ENCODE results near the gene MYO15A.

The MYO15A gene

DNA sequence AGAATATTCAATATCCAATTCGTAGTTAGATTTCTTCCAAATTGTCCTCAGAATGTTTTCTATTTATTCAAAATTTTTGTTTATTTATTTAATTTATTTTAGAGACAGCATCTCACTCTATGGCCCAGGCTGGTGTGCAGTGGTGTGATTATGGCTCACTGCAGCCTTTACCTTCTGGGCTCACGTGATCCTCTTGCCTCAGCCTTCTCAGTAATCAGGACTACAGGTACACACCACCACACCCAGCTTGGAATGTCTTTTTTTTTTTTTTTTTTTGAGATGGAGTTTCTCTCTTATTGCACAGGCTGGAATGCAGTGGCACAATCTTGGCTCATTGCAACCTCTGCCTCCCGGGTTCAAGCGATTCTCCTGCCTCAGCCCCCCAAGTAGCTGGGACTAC lies 24.3 kb upstream of the MYO15A start:
- peaks cover 3% of the 10 kb centered on the region for H3K27me3 Mint-ChIP-seq (ENCODE audit: low read depth)
- no peak overlapping the region for H3K27ac Mint-ChIP-seq
- H3K4me3 Mint-ChIP-seq = no peak overlapping the region
- no peaks in the 10 kb centered on the region for H3K9me3 Mint-ChIP-seq
- no peak for TF ChIP-seq CTCF (IDR thresholded peaks at IDR 0.05; ENCODE audit: unreplicated experiment in 3 of 3)
- H3K4me1 Mint-ChIP-seq = peaks cover 14% of the 10 kb centered on the region
- no peaks in the 10 kb centered on the region for H3K36me3 Mint-ChIP-seq (ENCODE audit: low read depth)

GRCh38 chr17:18087610-18088491 lies 20.7 kb upstream of the MYO15A start, which contains the start of gene DRG2:
Gene DRG2, plus strand, starts transcription at chr17:18087948. Its CDS starts 76 bp downstream, at chr17:18088024.
- Mint-ChIP-seq H3K27me3 (ENCODE audit: low read depth) (peaks cover 3% of the 10 kb centered on the region), H3K4me3 (peak within 1 kb of the TSS; percentile 99 to 100 (median 99)), H3K4me1 (peaks cover 14% of the 10 kb centered on the region), H3K9me3 (no peaks in the 10 kb centered on the region), H3K36me3 (ENCODE audit: low read depth) (peaks cover 5% of the 10 kb centered on the region), H3K27ac (peak within 1 kb of the TSS; percentile 94 to 98 (median 96))
- no peak for TF ChIP-seq CTCF (IDR thresholded peaks at IDR 0.05; ENCODE audit: unreplicated experiment in 3 of 3)

- peaks cover 14% of the 10 kb centered on the region for H3K4me1 Mint-ChIP-seq
- H3K27ac Mint-ChIP-seq = peak overlapping the region; percentile 7 to 94 (median 45)
- peaks cover 17% of the 10 kb centered on the region for H3K36me3 Mint-ChIP-seq (ENCODE audit: low read depth)
- no peak for TF ChIP-seq CTCF (IDR thresholded peaks at IDR 0.05; ENCODE audit: unreplicated experiment in 3 of 3)
- H3K9me3 Mint-ChIP-seq = no peaks in the 10 kb centered on the region
- peak overlapping the region; percentile 99 to 100 (median 99) for H3K4me3 Mint-ChIP-seq
- H3K27me3 Mint-ChIP-seq (ENCODE audit: low read depth) = peaks cover 3% of the 10 kb centered on the region
These were observed 18.9 kb upstream of the MYO15A start for GRCh38 chr17:18089613-18090012.

- H3K4me1 Mint-ChIP-seq = peaks cover under 1% of the 10 kb centered on the region
- no peaks in the 10 kb centered on the region for H3K27me3 Mint-ChIP-seq (ENCODE audit: low read depth)
- peak in 2 of 3 experiments; percentile 16 to 30 for TF ChIP-seq CTCF (IDR thresholded peaks at IDR 0.05; ENCODE audit: unreplicated experiment in 3 of 3)
- H3K27ac Mint-ChIP-seq = no peak overlapping the region
- H3K36me3 Mint-ChIP-seq (ENCODE audit: low read depth) = peaks cover 31% of the 10 kb centered on the region
- H3K4me3 Mint-ChIP-seq = no peak overlapping the region
- H3K9me3 Mint-ChIP-seq = no peaks in the 10 kb centered on the region
These were observed 14.7 kb upstream of the MYO15A start for GRCh38 chr17:18093616-18094408.

DNA sequence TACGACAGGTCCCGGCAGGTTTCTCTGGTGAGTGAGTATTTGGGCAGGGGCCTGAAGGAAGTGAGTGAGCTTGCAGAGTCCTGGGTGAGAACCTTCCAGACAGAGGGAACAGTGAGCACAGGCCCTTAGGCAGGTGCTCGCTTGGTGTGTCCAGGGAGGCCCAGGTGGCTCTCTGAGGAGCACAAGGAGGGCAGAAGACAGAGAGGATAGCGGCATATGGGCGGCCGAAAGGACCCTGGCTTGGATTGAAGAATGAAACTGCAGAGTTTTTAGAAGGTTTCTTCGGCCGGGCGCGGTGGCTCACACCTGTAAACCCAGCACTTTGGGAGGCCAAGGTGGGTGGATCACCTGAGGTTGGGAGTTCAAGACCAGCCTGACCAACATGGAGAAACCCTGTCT lies 14.1 kb upstream of the MYO15A start:
- Mint-ChIP-seq H3K27me3 (ENCODE audit: low read depth) (no peaks in the 10 kb centered on the region), H3K27ac (no peak overlapping the region), H3K4me3 (no peak overlapping the region), H3K4me1 (no peaks in the 10 kb centered on the region), H3K36me3 (ENCODE audit: low read depth) (peaks cover 35% of the 10 kb centered on the region), H3K9me3 (no peaks in the 10 kb centered on the region)
- no peak for TF ChIP-seq CTCF (IDR thresholded peaks at IDR 0.05; ENCODE audit: unreplicated experiment in 3 of 3)
